HK-2 (cell line): ENCODE measurements around the gene CPM.
"Not testable (repeated sequence)": the region's sequence is repeated elsewhere in the genome, so short reads cannot be mapped to it uniquely, and the experiment has no call there.

ENCODE experiments used
- DNase-seq: peaks from one replicate; pipeline ENCODE4 v3.0.0-alpha.2; 2018; ENCODE audit not compliant: unreplicated experiment

The CPM gene

DNA sequence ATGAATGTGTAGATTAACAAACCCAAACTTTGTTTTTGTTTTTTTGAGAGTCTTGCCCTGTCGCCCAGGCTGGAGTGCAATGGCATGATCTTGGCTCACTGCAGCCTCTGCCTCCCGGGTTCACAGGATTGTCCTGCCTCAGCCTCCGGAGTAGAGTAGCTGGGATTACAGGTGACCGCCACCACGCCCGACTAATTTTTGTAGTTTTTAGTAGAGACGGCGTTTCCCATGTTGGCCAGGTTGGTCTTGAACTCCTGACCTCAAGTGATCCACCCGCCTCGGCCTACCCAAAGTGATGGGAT, 125.7 kb downstream of the CPM start:
- DNase-seq = not testable (repeated sequence)

DNA sequence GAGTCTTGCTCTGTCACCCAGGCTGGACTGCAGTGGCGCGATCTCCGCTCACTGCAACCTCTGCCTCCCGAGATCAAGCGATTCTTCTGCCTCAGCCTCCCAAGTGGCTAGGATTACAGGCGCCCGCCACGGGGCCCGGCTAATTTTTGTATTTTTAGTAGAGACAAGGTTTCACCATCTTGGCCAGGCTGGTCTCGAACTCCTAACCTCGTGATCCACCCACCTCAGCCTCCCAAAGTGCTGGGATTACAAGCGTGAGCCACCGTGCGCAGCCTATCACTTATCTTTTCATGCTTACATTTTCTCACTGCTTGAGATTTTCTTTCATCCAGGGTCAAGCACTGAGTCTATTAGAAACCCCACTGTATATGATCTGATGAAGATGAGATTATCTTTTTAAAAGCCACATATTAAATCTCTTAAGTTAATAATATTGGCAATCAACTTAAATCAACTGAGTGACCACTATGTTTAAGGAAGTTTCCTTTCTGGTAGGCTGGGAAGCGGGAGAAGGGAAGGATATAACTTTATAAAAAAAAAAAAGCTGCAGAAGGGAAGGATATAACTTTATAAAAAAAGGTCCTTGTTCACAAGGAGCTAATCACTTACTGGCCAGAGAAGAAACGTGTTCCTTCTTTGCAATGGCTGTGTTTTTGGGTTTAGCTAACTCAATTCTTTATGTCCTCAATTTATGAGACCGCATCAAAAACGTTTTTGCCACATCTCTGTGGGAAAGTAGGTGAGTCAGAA, 126.3 kb downstream of the CPM start:
- DNase-seq = no peak

DNA sequence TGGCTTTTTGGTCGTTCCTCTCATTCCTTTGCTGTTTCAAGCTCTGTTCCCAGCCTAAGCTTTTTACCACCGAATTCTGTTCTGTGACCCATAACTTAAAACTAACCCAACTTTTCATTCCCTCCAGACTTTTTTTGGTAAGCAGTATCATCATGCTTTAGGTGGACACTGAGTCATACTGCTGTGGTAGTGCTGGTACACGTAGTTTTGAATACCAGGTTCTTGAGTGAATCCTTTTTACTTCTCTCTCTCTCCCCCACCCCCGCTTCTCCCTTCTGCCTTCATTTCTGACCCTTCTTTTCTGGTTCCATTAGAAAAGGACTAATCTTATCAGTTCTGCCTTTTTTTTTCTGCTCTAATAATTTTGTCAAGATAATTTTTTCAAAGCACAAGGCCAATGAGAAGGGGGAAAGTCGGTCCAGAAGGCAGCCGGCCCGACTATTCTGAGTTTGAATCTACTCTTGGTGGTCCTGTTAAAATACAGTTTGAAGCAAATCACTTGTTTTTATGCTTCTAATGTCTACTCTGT, 127.3 kb downstream of the CPM start:
- DNase-seq = no peak

DNA sequence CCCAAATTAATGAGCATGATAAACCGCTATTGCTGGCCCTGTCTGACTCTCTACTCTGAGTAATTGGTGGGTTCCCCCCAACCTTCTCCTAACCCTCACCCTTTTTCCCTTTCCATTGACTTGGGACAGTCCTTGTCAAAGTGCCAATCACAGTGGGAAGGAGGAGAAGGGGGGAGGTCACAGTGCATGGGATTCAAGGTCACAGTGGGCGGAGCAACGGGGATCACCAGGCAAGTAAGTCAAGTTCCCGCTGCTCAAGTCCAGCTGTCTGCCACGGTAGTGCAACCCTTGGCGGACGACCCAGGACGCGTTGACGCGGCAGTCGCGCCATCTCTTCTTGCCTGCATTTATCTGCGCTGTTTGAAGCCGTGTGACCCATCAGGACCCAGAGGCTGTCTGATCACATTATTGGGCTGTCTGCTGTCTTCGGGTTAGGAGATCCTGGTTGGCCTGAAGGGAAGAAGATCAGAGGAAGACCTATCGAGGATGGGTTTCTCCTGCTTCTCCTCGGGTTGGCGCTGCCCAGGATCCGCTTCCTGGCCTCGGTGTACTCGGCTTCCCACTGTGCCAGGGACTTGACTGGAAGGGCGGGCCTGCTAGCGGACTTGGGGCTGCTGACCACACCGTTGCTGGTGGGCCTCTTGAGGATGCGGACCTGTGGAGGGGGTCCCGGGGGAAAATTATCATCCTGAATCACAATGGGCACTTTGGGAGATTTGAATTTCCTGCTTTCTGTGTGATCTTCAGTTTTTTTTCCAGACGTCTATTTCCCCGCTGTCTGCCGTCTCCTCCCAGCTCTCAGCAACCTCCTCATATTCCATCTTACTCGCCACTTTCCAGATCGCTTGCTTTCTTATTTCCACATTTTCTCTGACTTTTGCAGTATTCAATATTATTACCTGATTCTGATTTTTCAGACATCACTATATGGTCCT, 128.0 kb downstream of the CPM start:
- DNase-seq = no peak

DNA sequence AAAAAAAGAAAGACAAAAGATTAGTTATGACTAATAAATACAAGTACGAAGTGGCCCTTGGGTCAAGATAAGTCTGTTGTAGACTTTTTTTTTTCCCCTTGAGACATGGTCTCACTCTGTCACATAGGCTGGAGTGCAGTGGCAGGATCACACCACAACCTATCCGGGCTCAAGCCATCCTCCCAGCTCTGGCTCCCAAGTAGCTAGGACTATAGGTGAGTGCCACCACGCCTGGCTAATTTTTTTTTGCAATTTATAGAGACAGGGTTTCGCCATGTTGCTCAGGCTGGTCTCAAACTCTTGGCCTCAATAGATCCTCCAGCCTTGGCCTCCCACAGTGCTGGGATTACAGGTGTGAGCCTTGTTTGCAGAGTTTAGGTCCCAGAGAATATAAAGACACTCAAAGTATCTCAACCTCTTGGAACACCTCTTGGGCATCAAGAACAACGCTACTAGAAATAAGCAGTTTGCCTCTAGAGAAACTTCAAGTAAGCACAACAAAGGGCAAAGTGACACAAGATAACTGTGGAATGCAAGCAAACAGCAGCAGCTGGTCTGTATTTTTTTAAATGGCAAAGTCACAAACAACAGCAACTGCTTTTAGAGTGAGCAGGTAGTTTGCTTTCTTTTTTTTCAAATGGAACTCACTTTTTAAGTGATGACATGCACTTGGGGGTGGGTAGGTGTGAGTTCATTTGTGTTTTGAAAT, 128.9 kb downstream of the CPM start:
- DNase-seq = no peak

DNA sequence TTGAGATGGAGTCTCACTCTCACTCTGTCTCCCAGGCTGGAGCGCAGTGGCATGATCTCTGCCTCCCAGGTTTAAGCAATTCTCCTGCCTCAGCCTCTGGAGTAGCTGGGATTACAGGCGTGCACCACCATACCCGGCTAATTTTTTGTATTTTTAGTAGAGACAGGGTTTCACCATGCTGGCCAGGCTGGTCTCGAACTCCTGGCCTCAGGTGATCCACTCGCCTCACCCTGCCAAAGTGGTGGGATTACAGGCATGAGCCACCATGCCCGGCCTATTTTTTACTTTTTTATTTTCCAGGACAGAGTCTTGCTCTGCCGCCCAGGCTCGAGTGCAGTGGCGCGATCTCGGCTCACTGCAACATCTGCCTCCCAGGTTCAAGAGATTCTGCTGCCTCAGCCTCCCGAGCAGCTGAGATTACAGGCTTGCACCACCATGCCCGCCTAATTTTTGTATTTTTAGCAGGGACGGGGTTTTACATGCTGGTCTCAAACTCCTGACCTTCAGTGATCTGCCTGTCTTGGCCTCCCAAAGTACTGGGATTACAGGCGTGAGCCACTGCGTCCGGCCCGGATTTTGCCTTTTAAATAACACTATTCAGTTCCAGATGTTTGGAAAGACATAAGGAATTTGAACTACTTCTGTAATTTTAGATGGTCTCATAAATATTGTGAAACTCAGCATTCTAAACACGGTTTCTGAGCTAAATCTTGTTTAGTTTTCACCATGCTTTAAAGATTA, 129.9 kb downstream of the CPM start:
- not testable (repeated sequence) for DNase-seq

DNA sequence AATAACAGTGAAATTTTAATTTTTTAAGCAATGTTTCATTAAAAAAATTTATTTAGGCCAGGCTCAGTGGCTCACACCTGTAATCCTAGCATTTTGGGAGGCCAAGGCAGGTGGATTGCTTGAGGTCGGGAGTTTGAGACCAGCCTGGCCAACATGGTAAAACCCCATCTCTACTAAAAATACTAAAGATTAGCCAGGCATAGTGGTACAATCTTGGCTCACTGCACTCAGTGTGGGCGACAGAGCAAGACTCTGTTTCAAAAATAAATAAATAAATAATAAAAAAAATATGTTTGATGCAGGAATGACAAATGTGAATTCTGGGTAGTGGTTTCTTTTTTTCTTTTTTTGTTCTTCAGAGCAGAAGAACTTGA, 130.6 kb downstream of the CPM start:
- DNase-seq = not testable (repeated sequence)
